Measurements from ENCODE around the gene ISG20. TPM values are rescaled to one million over a fixed set of nuclear protein-coding genes. Genes with fewer than 3 reads are reported as not detected.
"Not testable (repeated sequence)": the region's sequence is repeated elsewhere in the genome, so short reads cannot be mapped to it uniquely, and the experiment has no call there.

The ISG20 gene
- total and polyA plus RNA-seq, 4 donors = 1.4 to 7.4 (median 4.0) TPM

- Histone ChIP-seq H3K36me3 (ENCODE audit: control insufficient read depth, insufficient read depth, low read length) (peaks cover 25% of the 10 kb centered on the region), H3K9me3 (ENCODE audit: control insufficient read depth, insufficient read depth, low read length) (no peaks in the 10 kb centered on the region), H3K27ac (ENCODE audit: low read depth, low read length) (no peak overlapping the region), H3K27me3 (ENCODE audit: control insufficient read depth, insufficient read depth, low read length) (no peaks in the 10 kb centered on the region), H3K4me3 (ENCODE audit: low read depth, low read length) (no peak overlapping the region), H3K4me1 (ENCODE audit: control insufficient read depth, insufficient read depth, low read length) (peaks cover 23% of the 10 kb centered on the region)
- no peak for DNase-seq (ENCODE audit: low read depth in 4 of 6, low spot score in 6 of 6)
- WGBS (ENCODE audit: insufficient coverage) = 91% methylated on average over 5 of the region's 9 CpGs
Measured at GRCh38 chr15:88624971-88625490, 13.8 kb upstream of the ISG20 start.

- peaks cover 18% of the 10 kb centered on the region for H3K4me1 ChIP-seq (ENCODE audit: control insufficient read depth, insufficient read depth, low read length)
- no peak overlapping the region for H3K27ac ChIP-seq (ENCODE audit: low read depth, low read length)
- no peaks in the 10 kb centered on the region for H3K9me3 ChIP-seq (ENCODE audit: control insufficient read depth, insufficient read depth, low read length)
- H3K4me3 ChIP-seq (ENCODE audit: low read depth, low read length) = no peak overlapping the region
- DNase-seq (ENCODE audit: low read depth in 4 of 6, low spot score in 6 of 6) = no peak
- WGBS (ENCODE audit: insufficient coverage) = 97% methylated on average over 18 of the region's 23 CpGs
- H3K36me3 ChIP-seq (ENCODE audit: control insufficient read depth, insufficient read depth, low read length) = peaks cover 35% of the 10 kb centered on the region
- no peaks in the 10 kb centered on the region for H3K27me3 ChIP-seq (ENCODE audit: control insufficient read depth, insufficient read depth, low read length)
Measured at GRCh38 chr15:88625943-88626741, 12.7 kb upstream of the ISG20 start.

- no peaks in the 10 kb centered on the region for H3K9me3 ChIP-seq (ENCODE audit: control insufficient read depth, insufficient read depth, low read length)
- H3K27me3 ChIP-seq (ENCODE audit: control insufficient read depth, insufficient read depth, low read length) = no peaks in the 10 kb centered on the region
- H3K27ac ChIP-seq (ENCODE audit: low read depth, low read length) = no peak overlapping the region
- H3K4me1 ChIP-seq (ENCODE audit: control insufficient read depth, insufficient read depth, low read length) = peaks cover 8% of the 10 kb centered on the region
- H3K36me3 ChIP-seq (ENCODE audit: control insufficient read depth, insufficient read depth, low read length) = peaks cover 43% of the 10 kb centered on the region
- H3K4me3 ChIP-seq (ENCODE audit: low read depth, low read length) = no peak overlapping the region
- 100% methylated on average over 1 of the region's 1 CpG for WGBS (ENCODE audit: insufficient coverage)
- DNase-seq (ENCODE audit: low read depth in 4 of 6, low spot score in 6 of 6) = no peak
Measured at GRCh38 chr15:88627463-88627862, 11.4 kb upstream of the ISG20 start.

GRCh38 chr15:88628018-88628654 lies 10.7 kb upstream of the ISG20 start:
- H3K27me3 ChIP-seq (ENCODE audit: control insufficient read depth, insufficient read depth, low read length) = no peaks in the 10 kb centered on the region
- DNase-seq (ENCODE audit: low read depth in 4 of 6, low spot score in 6 of 6) = no peak
- peaks cover 8% of the 10 kb centered on the region for H3K4me1 ChIP-seq (ENCODE audit: control insufficient read depth, insufficient read depth, low read length)
- H3K4me3 ChIP-seq (ENCODE audit: low read depth, low read length) = no peak overlapping the region
- no peak overlapping the region for H3K27ac ChIP-seq (ENCODE audit: low read depth, low read length)
- WGBS (ENCODE audit: insufficient coverage) = 98% methylated on average over 3 of the region's 5 CpGs
- peaks cover 43% of the 10 kb centered on the region for H3K36me3 ChIP-seq (ENCODE audit: control insufficient read depth, insufficient read depth, low read length)
- no peaks in the 10 kb centered on the region for H3K9me3 ChIP-seq (ENCODE audit: control insufficient read depth, insufficient read depth, low read length)

GRCh38 chr15:88629071-88629470 lies 9.7 kb upstream of the ISG20 start:
- no peaks in the 10 kb centered on the region for H3K27me3 ChIP-seq (ENCODE audit: control insufficient read depth, insufficient read depth, low read length)
- no peak for DNase-seq (ENCODE audit: low read depth in 4 of 6, low spot score in 6 of 6)
- 97% methylated on average over 15 of the region's 16 CpGs for WGBS (ENCODE audit: insufficient coverage)

GRCh38 chr15:88630141-88630721 lies 8.6 kb upstream of the ISG20 start:
- no peaks in the 10 kb centered on the region for H3K9me3 ChIP-seq (ENCODE audit: control insufficient read depth, insufficient read depth, low read length)
- no peaks in the 10 kb centered on the region for H3K4me1 ChIP-seq (ENCODE audit: control insufficient read depth, insufficient read depth, low read length)
- no peak overlapping the region for H3K27ac ChIP-seq (ENCODE audit: low read depth, low read length)
- peaks cover 47% of the 10 kb centered on the region for H3K36me3 ChIP-seq (ENCODE audit: control insufficient read depth, insufficient read depth, low read length)
- 77% methylated on average over 8 of the region's 9 CpGs for WGBS (ENCODE audit: insufficient coverage)
- no peak overlapping the region for H3K4me3 ChIP-seq (ENCODE audit: low read depth, low read length)
- no peaks in the 10 kb centered on the region for H3K27me3 ChIP-seq (ENCODE audit: control insufficient read depth, insufficient read depth, low read length)
- no peak for DNase-seq (ENCODE audit: low read depth in 4 of 6, low spot score in 6 of 6)

More at GRCh38 chr15:88629071-88629470, 9.7 kb upstream of the ISG20 start:
- Histone ChIP-seq H3K27ac (ENCODE audit: low read depth, low read length) (no peak overlapping the region), H3K4me1 (ENCODE audit: control insufficient read depth, insufficient read depth, low read length) (peaks cover 7% of the 10 kb centered on the region), H3K9me3 (ENCODE audit: control insufficient read depth, insufficient read depth, low read length) (no peaks in the 10 kb centered on the region), H3K36me3 (ENCODE audit: control insufficient read depth, insufficient read depth, low read length) (peaks cover 43% of the 10 kb centered on the region), H3K4me3 (ENCODE audit: low read depth, low read length) (no peak overlapping the region)

- no peak overlapping the region for H3K27ac ChIP-seq (ENCODE audit: low read depth, low read length)
- H3K9me3 ChIP-seq (ENCODE audit: control insufficient read depth, insufficient read depth, low read length) = no peaks in the 10 kb centered on the region
- peaks cover 47% of the 10 kb centered on the region for H3K36me3 ChIP-seq (ENCODE audit: control insufficient read depth, insufficient read depth, low read length)
- WGBS (ENCODE audit: insufficient coverage) = 88% methylated on average over 5 of the region's 7 CpGs
- H3K4me3 ChIP-seq (ENCODE audit: low read depth, low read length) = no peak overlapping the region
- no peak for DNase-seq (ENCODE audit: low read depth in 4 of 6, low spot score in 6 of 6)
- H3K27me3 ChIP-seq (ENCODE audit: control insufficient read depth, insufficient read depth, low read length) = no peaks in the 10 kb centered on the region
- no peaks in the 10 kb centered on the region for H3K4me1 ChIP-seq (ENCODE audit: control insufficient read depth, insufficient read depth, low read length)
Measured at GRCh38 chr15:88630798-88631463, 7.9 kb upstream of the ISG20 start.

GRCh38 chr15:88631464-88632028 lies 7.3 kb upstream of the ISG20 start:
- H3K27me3 ChIP-seq (ENCODE audit: control insufficient read depth, insufficient read depth, low read length) = no peaks in the 10 kb centered on the region
- no peak overlapping the region for H3K4me3 ChIP-seq (ENCODE audit: low read depth, low read length)
- no peaks in the 10 kb centered on the region for H3K9me3 ChIP-seq (ENCODE audit: control insufficient read depth, insufficient read depth, low read length)
- WGBS (ENCODE audit: insufficient coverage) = 88% methylated on average over 11 of the region's 12 CpGs
- H3K27ac ChIP-seq (ENCODE audit: low read depth, low read length) = no peak overlapping the region
- no peak for DNase-seq (ENCODE audit: low read depth in 4 of 6, low spot score in 6 of 6)
- H3K4me1 ChIP-seq (ENCODE audit: control insufficient read depth, insufficient read depth, low read length) = no peaks in the 10 kb centered on the region
- peaks cover 41% of the 10 kb centered on the region for H3K36me3 ChIP-seq (ENCODE audit: control insufficient read depth, insufficient read depth, low read length)

- 100% methylated on average over 1 of the region's 7 CpGs for WGBS (ENCODE audit: insufficient coverage)
- not testable (repeated sequence) for H3K27me3 ChIP-seq (ENCODE audit: control insufficient read depth, insufficient read depth, low read length); H3K4me1 ChIP-seq (ENCODE audit: control insufficient read depth, insufficient read depth, low read length); H3K4me3 ChIP-seq (ENCODE audit: low read depth, low read length); DNase-seq (ENCODE audit: low read depth in 4 of 6, low spot score in 6 of 6); H3K9me3 ChIP-seq (ENCODE audit: control insufficient read depth, insufficient read depth, low read length); H3K27ac ChIP-seq (ENCODE audit: low read depth, low read length)
- H3K36me3 ChIP-seq (ENCODE audit: control insufficient read depth, insufficient read depth, low read length) = peaks cover 40% of the 10 kb centered on the region
Measured at GRCh38 chr15:88632797-88633196, 6.0 kb upstream of the ISG20 start.

Data from spinal cord (tissue), 10 donors.